ENCODE measurements around the gene MSX1. TPM values are rescaled to one million over a fixed set of nuclear protein-coding genes. Genes with fewer than 3 reads are reported as not detected.

The MSX1 gene
- polyA plus RNA-seq, 2 of the 4 experiments (the other 2 are of a cell fraction): 2.2 to 2.8 TPM

- ATAC-seq: no peak
- Histone ChIP-seq H3K27ac (no peak overlapping the region), H3K4me1 (no peaks in the 10 kb centered on the region), H3K4me3 (no peak overlapping the region), H3K4me2 (no peak overlapping the region), H3K9me3 (no peaks in the 10 kb centered on the region)
- ChIA-PET CTCF (no interaction called here), POLR2A (no interaction called here)
- no peak for DNase-seq (ENCODE audit: low read depth in 1 of 2, low spot score in 1 of 2)
- 61% methylated on average over 11 of the region's 13 CpGs for WGBS (ENCODE audit: missing lambda C conversion rate)
- no peak for FAIRE-seq
- no peak for TF ChIP-seq HOXA7 (CRISPR knock-in tag; IDR thresholded peaks at IDR 0.05)
- TF ChIP-seq RAD21 (conservative IDR thresholded peaks at IDR 0.05 in 1 of 2, IDR thresholded peaks at IDR 0.05 in 1 of 2): no peak
- no peak for TF ChIP-seq POLR2AphosphoS2 (conservative IDR thresholded peaks at IDR 0.05; ENCODE audit: low read length)
- TF ChIP-seq NFE2L2 (conservative IDR thresholded peaks at IDR 0.05; ENCODE audit: low read length): no peak
- no peak for TF ChIP-seq CBX8 (IDR thresholded peaks at IDR 0.05)
- no peak for TF ChIP-seq FOSL2 (IDR thresholded peaks at IDR 0.05)
- TF ChIP-seq FOSL2 (CRISPR knock-in tag; IDR thresholded peaks at IDR 0.05): no peak
- no peak for TF ChIP-seq CHD2 (IDR thresholded peaks at IDR 0.05; ENCODE audit: low read length, partially characterized antibody)
- no peak for TF ChIP-seq RNF2 (IDR thresholded peaks at IDR 0.05; ENCODE audit: borderline replicate concordance, low read depth)
- TF ChIP-seq JUN (IDR thresholded peaks at IDR 0.05): no peak
- no peak for TF ChIP-seq TFCP2L1 (CRISPR knock-in tag; IDR thresholded peaks at IDR 0.05)
- TF ChIP-seq MAZ (IDR thresholded peaks at IDR 0.05; ENCODE audit: borderline replicate concordance, low read depth, low read length): no peak
- no peak for TF ChIP-seq EHMT2 (IDR thresholded peaks at IDR 0.05; ENCODE audit: low read depth)
- no peak for TF ChIP-seq MAX (IDR thresholded peaks at IDR 0.05)
- TF ChIP-seq CBX2 (IDR thresholded peaks at IDR 0.05; ENCODE audit: borderline replicate concordance, low read depth): no peak
- no peak for TF ChIP-seq ZFP36 (IDR thresholded peaks at IDR 0.05; ENCODE audit: borderline replicate concordance, partially characterized antibody)
- no peak for TF ChIP-seq EP300 (IDR thresholded peaks at IDR 0.05)
- no peak for TF ChIP-seq HEYL (CRISPR knock-in tag; IDR thresholded peaks at IDR 0.05)
- TF ChIP-seq NPAS2 (CRISPR knock-in tag; IDR thresholded peaks at IDR 0.05; ENCODE audit: borderline replicate concordance): no peak
- no peak for TF ChIP-seq KDM1A (IDR thresholded peaks at IDR 0.05; ENCODE audit: low read depth)
These were observed 14.4 kb upstream of the MSX1 start for GRCh38 chr4:4845027-4845426.

- CTCF ChIA-PET: interaction anchor here (0.6 kb wide), 1 partner anchor 1003 kb away, joined by 3 read pairs; no protein-coding TSS in a partner anchor
- ATAC-seq: no peak
- no peak for FAIRE-seq
- TF ChIP-seq MAFK (IDR thresholded peaks at IDR 0.05; ENCODE audit: partially characterized antibody) (no peak), PHF8 (IDR thresholded peaks at IDR 0.05; ENCODE audit: borderline replicate concordance, low read depth) (no peak), TFCP2L1 (CRISPR knock-in tag; IDR thresholded peaks at IDR 0.05) (no peak), ZC3H11A (IDR thresholded peaks at IDR 0.05) (no peak), GATA3 (IDR thresholded peaks at IDR 0.05; ENCODE audit: borderline replicate concordance) (no peak), KDM1A (IDR thresholded peaks at IDR 0.05; ENCODE audit: low read depth) (no peak), FOSL2 (IDR thresholded peaks at IDR 0.05) (no peak), FOSL2 (CRISPR knock-in tag; IDR thresholded peaks at IDR 0.05) (no peak), NFE2L2 (conservative IDR thresholded peaks at IDR 0.05; ENCODE audit: low read length) (no peak), CBX2 (IDR thresholded peaks at IDR 0.05; ENCODE audit: borderline replicate concordance, low read depth) (no peak), JUNB (IDR thresholded peaks at IDR 0.05) (no peak), CBX8 (IDR thresholded peaks at IDR 0.05) (no peak), HDAC2 (IDR thresholded peaks at IDR 0.05) (no peak), KDM5A (IDR thresholded peaks at IDR 0.05) (no peak), FOSB (CRISPR knock-in tag; IDR thresholded peaks at IDR 0.05) (no peak), HOXB5 (CRISPR knock-in tag; IDR thresholded peaks at IDR 0.05) (no peak)
- TF ChIP-seq, protein P1, sequence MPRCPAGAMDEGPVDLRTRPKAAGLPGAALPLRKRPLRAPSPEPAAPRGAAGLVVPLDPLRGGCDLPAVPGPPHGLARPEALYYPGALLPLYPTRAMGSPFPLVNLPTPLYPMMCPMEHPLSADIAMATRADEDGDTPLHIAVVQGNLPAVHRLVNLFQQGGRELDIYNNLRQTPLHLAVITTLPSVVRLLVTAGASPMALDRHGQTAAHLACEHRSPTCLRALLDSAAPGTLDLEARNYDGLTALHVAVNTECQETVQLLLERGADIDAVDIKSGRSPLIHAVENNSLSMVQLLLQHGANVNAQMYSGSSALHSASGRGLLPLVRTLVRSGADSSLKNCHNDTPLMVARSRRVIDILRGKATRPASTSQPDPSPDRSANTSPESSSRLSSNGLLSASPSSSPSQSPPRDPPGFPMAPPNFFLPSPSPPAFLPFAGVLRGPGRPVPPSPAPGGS (IDR thresholded peaks at IDR 0.05): no peak
- TF ChIP-seq, protein P2, sequence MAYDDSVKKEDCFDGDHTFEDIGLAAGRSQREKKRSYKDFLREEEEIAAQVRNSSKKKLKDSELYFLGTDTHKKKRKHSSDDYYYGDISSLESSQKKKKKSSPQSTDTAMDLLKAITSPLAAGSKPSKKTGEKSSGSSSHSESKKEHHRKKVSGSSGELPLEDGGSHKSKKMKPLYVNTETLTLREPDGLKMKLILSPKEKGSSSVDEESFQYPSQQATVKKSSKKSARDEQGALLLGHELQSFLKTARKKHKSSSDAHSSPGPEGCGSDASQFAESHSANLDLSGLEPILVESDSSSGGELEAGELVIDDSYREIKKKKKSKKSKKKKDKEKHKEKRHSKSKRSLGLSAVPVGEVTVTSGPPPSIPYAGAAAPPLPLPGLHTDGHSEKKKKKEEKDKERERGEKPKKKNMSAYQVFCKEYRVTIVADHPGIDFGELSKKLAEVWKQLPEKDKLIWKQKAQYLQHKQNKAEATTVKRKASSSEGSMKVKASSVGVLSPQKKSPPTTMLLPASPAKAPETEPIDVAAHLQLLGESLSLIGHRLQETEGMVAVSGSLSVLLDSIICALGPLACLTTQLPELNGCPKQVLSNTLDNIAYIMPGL (CRISPR knock-in tag; IDR thresholded peaks at IDR 0.05; ENCODE audit: borderline replicate concordance): no peak
- H3K4me2 ChIP-seq: no peak overlapping the region
- no peak overlapping the region for H3K27ac ChIP-seq
- no peak overlapping the region for H3K4me3 ChIP-seq
- WGBS (ENCODE audit: missing lambda C conversion rate): 40% methylated on average over 7 of the region's 7 CpGs
- H3K9me3 ChIP-seq: no peaks in the 10 kb centered on the region
- no peaks in the 10 kb centered on the region for H3K4me1 ChIP-seq
- POLR2A ChIA-PET: no interaction called here
- DNase-seq (ENCODE audit: low read depth in 1 of 2, low spot score in 1 of 2): no peak
These were observed 12.5 kb upstream of the MSX1 start for GRCh38 chr4:4847011-4847410.

All from A549 (cell line).